Small intestine (tissue), 7 donors: Measurements from ENCODE around the gene PITPNC1. TPM values are rescaled to one million over a fixed set of nuclear protein-coding genes. Genes with fewer than 3 reads are reported as not detected.
"Not testable (repeated sequence)": the region's sequence is repeated elsewhere in the genome, so short reads cannot be mapped to it uniquely, and the experiment has no call there.

Source experiments
- DNase-seq, 2 donors: peaks; one replicate each; pipeline versions ENCODE4 v3.0.0 to v3.0.0-alpha.2; 2013
- FAIRE-seq: peaks from 2 replicates; lab custom pipeline; 2012; peaks lifted over from hg19 to GRCh38; lab: Jason Lieb, UNC
- H3K27ac ChIP-seq, 3 donors: one replicate each; pipeline ENCODE4 v1.5.1; 2013; ENCODE audit warnings: low read length in 2 of 3, mild to moderate bottlenecking in 2 of 3, control low read depth in 1 of 3, inconsistent platforms in 1 of 3, low read depth in 1 of 3, moderate library complexity in 1 of 3
- H3K27me3 ChIP-seq, 3 donors: one replicate each; pipeline ENCODE4 v1.6.1; 2013; ENCODE audit warnings: low read length in 3 of 3, inconsistent platforms in 1 of 3; ENCODE audit not compliant: control insufficient read depth in 3 of 3, insufficient read depth in 3 of 3
- H3K36me3 ChIP-seq, 3 donors: one replicate each; pipeline ENCODE4 v1.6.1; 2013; ENCODE audit warnings: low read length in 3 of 3, inconsistent platforms in 1 of 3, low read depth in 1 of 3, mild to moderate bottlenecking in 1 of 3, moderate library complexity in 1 of 3; ENCODE audit not compliant: control insufficient read depth in 3 of 3, insufficient read depth in 2 of 3
- H3K4me1 ChIP-seq, 3 donors: one replicate each; pipeline ENCODE4 v1.6.1; 2013; ENCODE audit warnings: low read length in 2 of 3, inconsistent platforms in 1 of 3, low read depth in 1 of 3, mild to moderate bottlenecking in 1 of 3, moderate library complexity in 1 of 3; ENCODE audit not compliant: control insufficient read depth in 3 of 3, insufficient read depth in 2 of 3
- H3K4me3 ChIP-seq, 3 donors: one replicate each; pipeline ENCODE4 v1.5.1; 2013; ENCODE audit warnings: low read length in 3 of 3, control low read depth in 1 of 3, inconsistent platforms in 1 of 3, low read depth in 1 of 3, mild to moderate bottlenecking in 1 of 3, moderate library complexity in 1 of 3
- H3K9me3 ChIP-seq, 2 donors: one replicate each; pipeline ENCODE4 v1.6.1; 2013; ENCODE audit warnings: low read depth in 1 of 2, low read length in 1 of 2; ENCODE audit not compliant: control insufficient read depth in 2 of 2, insufficient read depth in 1 of 2
- WGBS, 3 donors: extraction: QIAGEN DNeasy Blood & Tissue Kit; methylation state at CpG; one replicate each; pipeline ENCODE4 v1.1.7; 2013; 5-methylcytosine and 5-hydroxymethylcytosine counted together
- polyA plus RNA-seq, 4 donors: library from polyadenylated mRNA; stranded (reverse) in 3 of 4; unstranded in 1 of 4; fragments of 200-250 nt in 3 of 4; fragments of 120-200 nt in 1 of 4; gene quantifications; one replicate each; pipeline versions ENCODE4 v1.2.1 to v1.2.3, GENCODE V29; 2013
- donor health status: healthy with polysubstance abuse.
- donor health status: control.
- donor health status: control.
- donor health status: Bipolar disorder and iron deficiency.
- donor health status: healthy.

Gene PITPNC1
- polyA plus RNA-seq, 4 donors = 0.67 to 11.7 (median 3.4) TPM

- H3K36me3 ChIP-seq = no peaks in the 10 kb centered on the region
- H3K27me3 ChIP-seq = no peaks in the 10 kb centered on the region
- H3K27ac ChIP-seq = no peak overlapping the region
- peak in 1 of 2 donors; percentile 23 for DNase-seq
- FAIRE-seq = no peak
- peaks cover 0 to 5% of the 10 kb centered on the region in 2 donors for H3K9me3 ChIP-seq
- 11 to 20% (median 12%) methylated on average over 6 of the region's 6 CpGs for WGBS, 3 donors
- peaks cover 0 to 9% (median 0%) of the 10 kb centered on the region in 3 donors for H3K4me1 ChIP-seq
- H3K4me3 ChIP-seq = no peak overlapping the region
These were observed 23.1 kb downstream of the PITPNC1 start for GRCh38 chr17:67400193-67400592.

- DNase-seq (no peak), FAIRE-seq (no peak)
- Histone ChIP-seq H3K4me3 (no peak overlapping the region), H3K9me3 (peaks cover 0 to 5% of the 10 kb centered on the region in 2 donors), H3K27ac (peak overlapping the region in 1 of 3 donors; percentile 39), H3K4me1 (peaks cover 0 to 9% (median 0%) of the 10 kb centered on the region in 3 donors), H3K36me3 (no peaks in the 10 kb centered on the region), H3K27me3 (no peaks in the 10 kb centered on the region)
- WGBS, 3 donors = 84 to 90% (median 88%) methylated on average over 9 of the region's 9 CpGs
These were observed 24.0 kb downstream of the PITPNC1 start for GRCh38 chr17:67401106-67401505.

GRCh38 chr17:67401598-67402504, 24.8 kb downstream of the PITPNC1 start:
- Histone ChIP-seq H3K4me1 (peaks cover 0 to 9% (median 0%) of the 10 kb centered on the region in 3 donors), H3K27me3 (no peaks in the 10 kb centered on the region), H3K27ac (peak overlapping the region in 1 of 3 donors; percentile 46), H3K9me3 (peaks cover 0 to 5% of the 10 kb centered on the region in 2 donors), H3K36me3 (no peaks in the 10 kb centered on the region), H3K4me3 (no peak overlapping the region)
- 78 to 92% (median 88%) methylated on average over 16 of the region's 16 CpGs for WGBS, 3 donors
- DNase-seq (no peak), FAIRE-seq (no peak)

- Histone ChIP-seq H3K4me3 (no peak overlapping the region), H3K4me1 (peaks cover 0 to 9% (median 0%) of the 10 kb centered on the region in 3 donors), H3K36me3 (no peaks in the 10 kb centered on the region), H3K9me3 (no peaks in the 10 kb centered on the region), H3K27me3 (no peaks in the 10 kb centered on the region), H3K27ac (peak overlapping the region in 2 of 3 donors; percentile 2 to 32)
- WGBS, 3 donors = 82 to 93% (median 85%) methylated on average over 2 of the region's 2 CpGs
- FAIRE-seq (no peak), DNase-seq (no peak)
These were observed 26.0 kb downstream of the PITPNC1 start for GRCh38 chr17:67403065-67403464.

GRCh38 chr17:67403483-67403882, 26.4 kb downstream of the PITPNC1 start:
- FAIRE-seq = no peak
- peaks cover 0 to 9% (median 0%) of the 10 kb centered on the region in 3 donors for H3K4me1 ChIP-seq

GRCh38 chr17:67408455-67408830, 31.4 kb downstream of the PITPNC1 start:
- not testable (repeated sequence) for H3K27ac ChIP-seq, H3K27me3 ChIP-seq, FAIRE-seq, DNase-seq, H3K36me3 ChIP-seq, H3K4me3 ChIP-seq, H3K9me3 ChIP-seq, H3K4me1 ChIP-seq
- WGBS, 3 donors = 63 to 80% (median 78%) methylated on average over 3 of the region's 3 CpGs

More at GRCh38 chr17:67403483-67403882, 26.4 kb downstream of the PITPNC1 start:
- 82 to 91% (median 88%) methylated on average over 6 of the region's 6 CpGs for WGBS, 3 donors
- H3K27ac ChIP-seq = no peak overlapping the region
- H3K4me3 ChIP-seq = no peak overlapping the region
- no peaks in the 10 kb centered on the region for H3K9me3 ChIP-seq
- H3K27me3 ChIP-seq = no peaks in the 10 kb centered on the region
- no peaks in the 10 kb centered on the region for H3K36me3 ChIP-seq
- DNase-seq = no peak

GRCh38 chr17:67411397-67411796, 34.3 kb downstream of the PITPNC1 start:
- H3K27me3 ChIP-seq = no peaks in the 10 kb centered on the region
- DNase-seq (no peak), FAIRE-seq (no peak)
- H3K9me3 ChIP-seq = no peaks in the 10 kb centered on the region
- WGBS, 3 donors = 84 to 91% (median 90%) methylated on average over 4 of the region's 4 CpGs
- H3K27ac ChIP-seq = no peak overlapping the region
- H3K4me1 ChIP-seq = peaks cover 0 to 3% (median 0%) of the 10 kb centered on the region in 3 donors
- no peak overlapping the region for H3K4me3 ChIP-seq
- H3K36me3 ChIP-seq = no peaks in the 10 kb centered on the region

GRCh38 chr17:67412032-67412431, 35.0 kb downstream of the PITPNC1 start:
- H3K27me3 ChIP-seq = no peaks in the 10 kb centered on the region
- peaks cover 0 to 3% (median 0%) of the 10 kb centered on the region in 3 donors for H3K4me1 ChIP-seq
- DNase-seq = peak in 1 of 2 donors; percentile 45
- H3K36me3 ChIP-seq = no peaks in the 10 kb centered on the region
- WGBS, 3 donors = 20 to 46% (median 23%) methylated on average over 4 of the region's 4 CpGs
- no peak for FAIRE-seq
- H3K9me3 ChIP-seq = no peaks in the 10 kb centered on the region
- H3K4me3 ChIP-seq = no peak overlapping the region
- peak overlapping the region in 1 of 3 donors; percentile 61 for H3K27ac ChIP-seq
